ENCODE data around the gene PSMG4. TPM values are rescaled to one million over a fixed set of nuclear protein-coding genes. Genes with fewer than 3 reads are reported as not detected.

Gene PSMG4
- total RNA-seq, 1 donor from 2014 or later: 37.2 TPM

GRCh38 chr6:3267162-3267561, 8.4 kb downstream of the PSMG4 start:
- Mint-ChIP-seq H3K27me3 (ENCODE audit: unreplicated experiment) (peaks cover 2% of the 10 kb centered on the region), H3K9me3 (ENCODE audit: unreplicated experiment) (peaks cover 5% of the 10 kb centered on the region), H3K27ac (ENCODE audit: unreplicated experiment) (no peak overlapping the region), H3K4me3 (ENCODE audit: unreplicated experiment) (no peak overlapping the region), H3K4me1 (ENCODE audit: low read depth, unreplicated experiment) (peaks cover 19% of the 10 kb centered on the region), H3K36me3 (ENCODE audit: unreplicated experiment) (peaks cover 8% of the 10 kb centered on the region)
- no peak for TF ChIP-seq CTCF (IDR thresholded peaks at IDR 0.05; ENCODE audit: partially characterized antibody, unreplicated experiment)
- DNase-seq: no peak

- no peak for DNase-seq
- H3K27me3 Mint-ChIP-seq (ENCODE audit: unreplicated experiment): peaks cover 2% of the 10 kb centered on the region
- peaks cover 8% of the 10 kb centered on the region for H3K36me3 Mint-ChIP-seq (ENCODE audit: unreplicated experiment)
- H3K4me1 Mint-ChIP-seq (ENCODE audit: low read depth, unreplicated experiment): peaks cover 17% of the 10 kb centered on the region
- H3K9me3 Mint-ChIP-seq (ENCODE audit: unreplicated experiment): peaks cover 5% of the 10 kb centered on the region
- TF ChIP-seq CTCF (IDR thresholded peaks at IDR 0.05; ENCODE audit: partially characterized antibody, unreplicated experiment): no peak
- H3K4me3 Mint-ChIP-seq (ENCODE audit: unreplicated experiment): no peak overlapping the region
- no peak overlapping the region for H3K27ac Mint-ChIP-seq (ENCODE audit: unreplicated experiment)
Observed at GRCh38 chr6:3268680-3269079, 9.9 kb downstream of the PSMG4 start.

GRCh38 chr6:3269281-3269975, 10.7 kb downstream of the PSMG4 start:
- H3K4me3 Mint-ChIP-seq (ENCODE audit: unreplicated experiment): no peak overlapping the region
- H3K27ac Mint-ChIP-seq (ENCODE audit: unreplicated experiment): peak overlapping the region; percentile 52
- peaks cover 2% of the 10 kb centered on the region for H3K27me3 Mint-ChIP-seq (ENCODE audit: unreplicated experiment)
- peaks cover 7% of the 10 kb centered on the region for H3K9me3 Mint-ChIP-seq (ENCODE audit: unreplicated experiment)
- TF ChIP-seq CTCF (IDR thresholded peaks at IDR 0.05; ENCODE audit: partially characterized antibody, unreplicated experiment): no peak
- peaks cover 8% of the 10 kb centered on the region for H3K36me3 Mint-ChIP-seq (ENCODE audit: unreplicated experiment)
- peaks cover 17% of the 10 kb centered on the region for H3K4me1 Mint-ChIP-seq (ENCODE audit: low read depth, unreplicated experiment)
- DNase-seq: no peak

- Mint-ChIP-seq H3K9me3 (ENCODE audit: unreplicated experiment) (peaks cover 7% of the 10 kb centered on the region), H3K27ac (ENCODE audit: unreplicated experiment) (no peak overlapping the region), H3K36me3 (ENCODE audit: unreplicated experiment) (peaks cover 8% of the 10 kb centered on the region), H3K27me3 (ENCODE audit: unreplicated experiment) (peaks cover 2% of the 10 kb centered on the region), H3K4me1 (ENCODE audit: low read depth, unreplicated experiment) (peaks cover 11% of the 10 kb centered on the region), H3K4me3 (ENCODE audit: unreplicated experiment) (no peak overlapping the region)
- no peak for TF ChIP-seq CTCF (IDR thresholded peaks at IDR 0.05; ENCODE audit: partially characterized antibody, unreplicated experiment)
- no peak for DNase-seq
Observed at GRCh38 chr6:3270258-3270657, 11.5 kb downstream of the PSMG4 start.

GRCh38 chr6:3271756-3272155, 13.0 kb downstream of the PSMG4 start:
- peaks cover 7% of the 10 kb centered on the region for H3K9me3 Mint-ChIP-seq (ENCODE audit: unreplicated experiment)
- peaks cover 8% of the 10 kb centered on the region for H3K36me3 Mint-ChIP-seq (ENCODE audit: unreplicated experiment)
- H3K27me3 Mint-ChIP-seq (ENCODE audit: unreplicated experiment): peaks cover 4% of the 10 kb centered on the region
- no peak overlapping the region for H3K27ac Mint-ChIP-seq (ENCODE audit: unreplicated experiment)
- no peak overlapping the region for H3K4me3 Mint-ChIP-seq (ENCODE audit: unreplicated experiment)
- no peak for TF ChIP-seq CTCF (IDR thresholded peaks at IDR 0.05; ENCODE audit: partially characterized antibody, unreplicated experiment)
- DNase-seq: no peak
- H3K4me1 Mint-ChIP-seq (ENCODE audit: low read depth, unreplicated experiment): peaks cover 4% of the 10 kb centered on the region

All from glutamatergic neuron (in vitro differentiated cells).